T-helper 2 cell treated with Interferon-gamma antibody and Interleukin-4, amounts not matched to agents 5 μg/mL and 100 μg/mL, for 36 hours (primary cell): ENCODE results near the gene KCNQ1.

Experiments
- DNase-seq: peaks from one replicate; pipeline ENCODE4 v3.0.0; 2021; ENCODE audit warnings: low spot score
- H3K27ac Mint-ChIP-seq: one replicate; pipeline ENCODE4 v1.8.0; 2021; ENCODE audit warnings: mild to moderate bottlenecking, mixed read lengths
- H3K27me3 Mint-ChIP-seq: one replicate; pipeline ENCODE4 v1.8.0; 2021; ENCODE audit warnings: low read depth, mixed read lengths
- H3K36me3 Mint-ChIP-seq: one replicate; pipeline ENCODE4 v1.8.0; 2021; ENCODE audit warnings: low read depth, mixed read lengths
- H3K4me1 Mint-ChIP-seq: one replicate; pipeline ENCODE4 v1.8.0; 2021; ENCODE audit warnings: low read depth, mixed read lengths
- H3K4me3 Mint-ChIP-seq: one replicate; pipeline ENCODE4 v1.8.0; 2022; ENCODE audit warnings: mild to moderate bottlenecking, moderate library complexity, mixed read lengths
- H3K9me3 Mint-ChIP-seq: one replicate; pipeline ENCODE4 v1.8.0; 2021; ENCODE audit warnings: mixed read lengths

KCNQ1 gene

GRCh38 chr11:2574043-2574552 lies 129.3 kb downstream of the KCNQ1 start:
- Mint-ChIP-seq H3K27ac (no peak overlapping the region), H3K9me3 (no peaks in the 10 kb centered on the region), H3K36me3 (no peaks in the 10 kb centered on the region), H3K4me1 (no peaks in the 10 kb centered on the region), H3K4me3 (no peak overlapping the region), H3K27me3 (no peaks in the 10 kb centered on the region)
- no peak for DNase-seq

GRCh38 chr11:2574553-2575535 lies 130.0 kb downstream of the KCNQ1 start:
- no peak overlapping the region for H3K27ac Mint-ChIP-seq
- DNase-seq, result no peak
- no peaks in the 10 kb centered on the region for H3K27me3 Mint-ChIP-seq
- H3K4me1 Mint-ChIP-seq, result no peaks in the 10 kb centered on the region
- no peaks in the 10 kb centered on the region for H3K9me3 Mint-ChIP-seq
- H3K4me3 Mint-ChIP-seq, result no peak overlapping the region
- H3K36me3 Mint-ChIP-seq, result no peaks in the 10 kb centered on the region

- H3K36me3 Mint-ChIP-seq, result no peaks in the 10 kb centered on the region
- H3K27me3 Mint-ChIP-seq, result no peaks in the 10 kb centered on the region
- no peak for DNase-seq
- no peaks in the 10 kb centered on the region for H3K9me3 Mint-ChIP-seq
- H3K27ac Mint-ChIP-seq, result no peak overlapping the region
- no peaks in the 10 kb centered on the region for H3K4me1 Mint-ChIP-seq
- H3K4me3 Mint-ChIP-seq, result no peak overlapping the region
These were observed 130.8 kb downstream of the KCNQ1 start for GRCh38 chr11:2575591-2576051.

GRCh38 chr11:2576111-2576510 lies 131.3 kb downstream of the KCNQ1 start:
- DNase-seq, result no peak
- Mint-ChIP-seq H3K36me3 (no peaks in the 10 kb centered on the region), H3K27me3 (no peaks in the 10 kb centered on the region), H3K4me1 (no peaks in the 10 kb centered on the region), H3K4me3 (no peak overlapping the region), H3K27ac (no peak overlapping the region), H3K9me3 (no peaks in the 10 kb centered on the region)

GRCh38 chr11:2576549-2576948 lies 131.7 kb downstream of the KCNQ1 start:
- no peaks in the 10 kb centered on the region for H3K9me3 Mint-ChIP-seq
- H3K27me3 Mint-ChIP-seq, result no peaks in the 10 kb centered on the region
- no peaks in the 10 kb centered on the region for H3K4me1 Mint-ChIP-seq
- H3K4me3 Mint-ChIP-seq, result no peak overlapping the region
- H3K36me3 Mint-ChIP-seq, result no peaks in the 10 kb centered on the region
- no peak overlapping the region for H3K27ac Mint-ChIP-seq
- DNase-seq, result no peak

GRCh38 chr11:2577031-2577990 lies 132.5 kb downstream of the KCNQ1 start:
- no peak overlapping the region for H3K4me3 Mint-ChIP-seq
- H3K4me1 Mint-ChIP-seq, result no peaks in the 10 kb centered on the region
- H3K9me3 Mint-ChIP-seq, result no peaks in the 10 kb centered on the region
- DNase-seq, result no peak
- no peaks in the 10 kb centered on the region for H3K27me3 Mint-ChIP-seq
- H3K27ac Mint-ChIP-seq, result no peak overlapping the region
- no peaks in the 10 kb centered on the region for H3K36me3 Mint-ChIP-seq

GRCh38 chr11:2577991-2578928 lies 133.5 kb downstream of the KCNQ1 start:
- Mint-ChIP-seq H3K4me1 (no peaks in the 10 kb centered on the region), H3K27me3 (no peaks in the 10 kb centered on the region), H3K36me3 (no peaks in the 10 kb centered on the region), H3K27ac (no peak overlapping the region), H3K4me3 (no peak overlapping the region), H3K9me3 (no peaks in the 10 kb centered on the region)
- DNase-seq, result no peak

GRCh38 chr11:2578929-2579270 lies 134.1 kb downstream of the KCNQ1 start:
- Mint-ChIP-seq H3K4me1 (no peaks in the 10 kb centered on the region), H3K4me3 (no peak overlapping the region), H3K27ac (no peak overlapping the region), H3K9me3 (no peaks in the 10 kb centered on the region), H3K36me3 (no peaks in the 10 kb centered on the region), H3K27me3 (no peaks in the 10 kb centered on the region)
- no peak for DNase-seq

GRCh38 chr11:2579315-2580060 lies 134.7 kb downstream of the KCNQ1 start:
- no peak for DNase-seq

GRCh38 chr11:2580061-2580421 lies 135.2 kb downstream of the KCNQ1 start:
- no peaks in the 10 kb centered on the region for H3K9me3 Mint-ChIP-seq
- H3K27ac Mint-ChIP-seq, result no peak overlapping the region
- no peak overlapping the region for H3K4me3 Mint-ChIP-seq
- H3K4me1 Mint-ChIP-seq, result no peaks in the 10 kb centered on the region
- H3K27me3 Mint-ChIP-seq, result no peaks in the 10 kb centered on the region
- H3K36me3 Mint-ChIP-seq, result no peaks in the 10 kb centered on the region
- DNase-seq, result no peak

More at GRCh38 chr11:2579315-2580060, 134.7 kb downstream of the KCNQ1 start:
- Mint-ChIP-seq H3K4me1 (no peaks in the 10 kb centered on the region), H3K36me3 (no peaks in the 10 kb centered on the region), H3K27me3 (no peaks in the 10 kb centered on the region), H3K27ac (no peak overlapping the region), H3K9me3 (no peaks in the 10 kb centered on the region), H3K4me3 (no peak overlapping the region)

- DNase-seq, result no peak
- Mint-ChIP-seq H3K9me3 (no peaks in the 10 kb centered on the region), H3K36me3 (no peaks in the 10 kb centered on the region), H3K27ac (no peak overlapping the region), H3K27me3 (no peaks in the 10 kb centered on the region), H3K4me1 (no peaks in the 10 kb centered on the region), H3K4me3 (no peak overlapping the region)
These were observed 135.8 kb downstream of the KCNQ1 start for GRCh38 chr11:2580571-2581001.

- DNase-seq, result no peak
- Mint-ChIP-seq H3K4me3 (no peak overlapping the region), H3K4me1 (no peaks in the 10 kb centered on the region), H3K27ac (no peak overlapping the region), H3K36me3 (no peaks in the 10 kb centered on the region), H3K9me3 (no peaks in the 10 kb centered on the region), H3K27me3 (no peaks in the 10 kb centered on the region)
These were observed 136.5 kb downstream of the KCNQ1 start for GRCh38 chr11:2581151-2581930.
